DMS79 treated with DMSO at 0.1 percent for 48 hours (cell line): ENCODE results near the gene URM1.

ENCODE experiments used
- DNase-seq: peaks from one replicate; lab custom pipeline; 2025; lab: John Stamatoyannopoulos, UW

URM1 gene

GRCh38 chr9:128349125-128349524 is 22.0 kb upstream of the URM1 start:
- no peak for DNase-seq

GRCh38 chr9:128349772-128350171 is 21.4 kb upstream of the URM1 start:
- DNase-seq = no peak

GRCh38 chr9:128355451-128355850 is 15.7 kb upstream of the URM1 start:
- DNase-seq = no peak

- DNase-seq = no peak
Measured at GRCh38 chr9:128358090-128358489, 13.1 kb upstream of the URM1 start.

- no peak for DNase-seq
Measured at GRCh38 chr9:128358861-128359260, 12.3 kb upstream of the URM1 start.

- no peak for DNase-seq
Measured at GRCh38 chr9:128360826-128361225, 10.3 kb upstream of the URM1 start.

- DNase-seq = no peak
Measured at GRCh38 chr9:128361296-128361985, 9.7 kb upstream of the URM1 start.

- peak; percentile 84 for DNase-seq
Measured at GRCh38 chr9:128361986-128362646, 9.1 kb upstream of the URM1 start.

GRCh38 chr9:128362774-128363173 is 8.4 kb upstream of the URM1 start:
- no peak for DNase-seq

GRCh38 chr9:128365525-128365924 is 5.6 kb upstream of the URM1 start:
- DNase-seq = no peak

- no peak for DNase-seq
Measured at GRCh38 chr9:128369024-128369706, 2.0 kb upstream of the URM1 start.

GRCh38 chr9:128370367-128370751 is 815 bp upstream of the URM1 start:
- no peak for DNase-seq

- no peak for DNase-seq
Measured at GRCh38 chr9:128371630-128372117, 500 bp downstream of the URM1 start.

GRCh38 chr9:128372188-128372641 is 1.0 kb downstream of the URM1 start:
- no peak for DNase-seq

- no peak for DNase-seq
Measured at GRCh38 chr9:128372784-128373183, 1.6 kb downstream of the URM1 start.

GRCh38 chr9:128374221-128374675 is 3.1 kb downstream of the URM1 start:
- no peak for DNase-seq

GRCh38 chr9:128375865-128376264 is 4.7 kb downstream of the URM1 start:
- no peak for DNase-seq

- peak; percentile 66 for DNase-seq
Measured at GRCh38 chr9:128382261-128382660, 11.1 kb downstream of the URM1 start.

- peak; percentile 78 for DNase-seq
Measured at GRCh38 chr9:128383007-128383753, 12.0 kb downstream of the URM1 start.

GRCh38 chr9:128383791-128384190 is 12.6 kb downstream of the URM1 start:
- peak; percentile 46 for DNase-seq

- no peak for DNase-seq
Measured at GRCh38 chr9:128384801-128385495, 13.8 kb downstream of the URM1 start.
